Spleen (tissue), 7 donors: Measurements from ENCODE around the gene MYOC.

ENCODE experiments used
- POLR2A ChIP-seq, 3 donors: fragments of 450-650 bp; IDR thresholded peaks; one replicate each; pipeline ENCODE4 v1.5.1; 2017; ENCODE audit warnings: antibody characterized with exemption in 3 of 3, mild to moderate bottlenecking in 1 of 3
- POLR2AphosphoS5 ChIP-seq, 3 donors: sonication (generic); formaldehyde crosslinking; IDR thresholded peaks; one replicate each; pipeline ENCODE4 v1.5.1; 2017; ENCODE audit warnings: antibody characterized with exemption in 3 of 3
- TF ChIP-seq, protein P1 (sequence below), 11 experiments: fragments of 200-600 bp in 7 of 11; fragments of 450-650 bp in 4 of 11; sonication (generic) in 4 of 11; IDR thresholded peaks in 8 of 11; conservative IDR thresholded peaks in 3 of 11; 1 replicate in 7 of 11; 2 replicates in 4 of 11; pipeline versions ENCODE4 v1.4.0 to v1.8.0; 2016 to 2021; ENCODE audit warnings: antibody characterized with exemption in 11 of 11, inconsistent platforms in 4 of 11, mild to moderate bottlenecking in 1 of 11
- donor health status: DM: no; HTN: no; CAD: no; lungs with moderate emphysema.
- donor health status: DM: no; HTN: no; CAD: no.
- donor health status: DM: no; HTN: no; CAD: no.

DNA sequence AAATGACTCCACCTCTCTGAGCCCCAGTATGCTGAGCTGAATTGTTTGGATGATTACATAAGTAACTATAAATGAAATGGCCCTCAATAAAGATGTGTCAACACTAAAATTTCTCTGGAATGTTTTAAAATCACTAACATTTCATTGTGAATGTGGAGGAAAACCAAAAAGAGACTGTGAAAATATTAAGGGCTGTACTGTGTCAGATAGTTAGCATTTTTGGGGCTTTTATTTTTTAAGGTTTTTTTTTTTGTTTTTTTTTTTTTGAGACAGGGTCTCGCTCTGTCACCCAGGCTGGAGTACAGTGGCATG, 6.3 kb downstream of the MYOC start:
- TF ChIP-seq POLR2AphosphoS5 (IDR thresholded peaks at IDR 0.05) (no peak), POLR2A (IDR thresholded peaks at IDR 0.05) (no peak)
- TF ChIP-seq, protein P1, sequence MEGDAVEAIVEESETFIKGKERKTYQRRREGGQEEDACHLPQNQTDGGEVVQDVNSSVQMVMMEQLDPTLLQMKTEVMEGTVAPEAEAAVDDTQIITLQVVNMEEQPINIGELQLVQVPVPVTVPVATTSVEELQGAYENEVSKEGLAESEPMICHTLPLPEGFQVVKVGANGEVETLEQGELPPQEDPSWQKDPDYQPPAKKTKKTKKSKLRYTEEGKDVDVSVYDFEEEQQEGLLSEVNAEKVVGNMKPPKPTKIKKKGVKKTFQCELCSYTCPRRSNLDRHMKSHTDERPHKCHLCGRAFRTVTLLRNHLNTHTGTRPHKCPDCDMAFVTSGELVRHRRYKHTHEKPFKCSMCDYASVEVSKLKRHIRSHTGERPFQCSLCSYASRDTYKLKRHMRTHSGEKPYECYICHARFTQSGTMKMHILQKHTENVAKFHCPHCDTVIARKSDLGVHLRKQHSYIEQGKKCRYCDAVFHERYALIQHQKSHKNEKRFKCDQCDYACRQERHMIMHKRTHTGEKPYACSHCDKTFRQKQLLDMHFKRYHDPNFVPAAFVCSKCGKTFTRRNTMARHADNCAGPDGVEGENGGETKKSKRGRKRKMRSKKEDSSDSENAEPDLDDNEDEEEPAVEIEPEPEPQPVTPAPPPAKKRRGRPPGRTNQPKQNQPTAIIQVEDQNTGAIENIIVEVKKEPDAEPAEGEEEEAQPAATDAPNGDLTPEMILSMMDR (IDR thresholded peaks at IDR 0.05 in 8 of 11, conservative IDR thresholded peaks at IDR 0.05 in 3 of 11): no peak
